ENCODE results near the gene AACS.

The AACS gene

DNA sequence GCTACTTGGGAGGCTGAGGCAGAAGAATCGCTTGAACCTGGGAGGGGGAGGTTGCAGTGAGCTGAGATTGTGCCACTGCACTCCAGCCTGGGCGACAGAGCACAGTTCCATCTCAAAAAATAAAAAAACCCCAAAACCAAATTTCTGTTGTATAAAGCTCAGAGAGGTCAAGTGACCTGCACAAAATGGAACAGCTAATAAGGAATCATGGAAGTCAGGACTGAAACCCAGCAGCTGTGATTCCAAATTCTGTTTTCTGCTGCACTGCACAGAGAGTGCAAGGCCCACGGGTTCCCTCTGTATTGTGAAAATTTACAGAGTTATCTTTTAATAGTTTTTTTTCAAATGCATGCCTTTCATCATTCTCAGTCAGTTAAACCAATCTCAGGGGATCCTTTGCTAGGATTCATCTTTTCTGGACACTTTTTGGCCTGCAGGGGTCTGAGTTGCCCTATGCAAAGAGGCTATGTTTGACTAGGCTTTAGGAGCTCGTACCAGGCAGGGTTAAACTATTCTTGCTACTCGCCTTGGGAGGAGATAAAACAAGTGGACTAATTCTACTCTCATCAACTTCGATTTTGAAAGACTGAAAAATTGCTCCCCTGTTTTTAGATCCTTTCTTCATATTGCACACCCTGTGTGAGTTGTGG lies 26.1 kb upstream of the AACS start:
- DNase-seq (ENCODE audit: low spot score): no peak

DNA sequence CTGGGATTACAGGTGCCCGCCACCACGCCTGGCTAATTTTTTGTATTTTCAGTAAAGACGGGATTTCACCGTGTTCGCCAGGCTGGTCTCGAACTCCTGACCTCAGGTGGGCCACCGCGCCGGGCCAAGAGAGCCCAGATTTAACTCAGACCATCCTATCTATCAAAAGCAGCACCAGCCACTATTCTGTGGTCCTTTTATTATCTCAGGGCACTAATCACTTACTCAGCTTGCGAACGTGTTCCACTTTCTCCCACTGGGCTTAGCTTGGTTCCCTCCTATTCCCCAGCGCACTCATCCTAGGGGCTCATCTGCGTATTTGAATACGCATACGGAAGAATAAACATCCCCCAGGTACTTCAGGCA lies 16.2 kb upstream of the AACS start:
- no peak for DNase-seq (ENCODE audit: low spot score)
- TF ChIP-seq, protein P1, sequence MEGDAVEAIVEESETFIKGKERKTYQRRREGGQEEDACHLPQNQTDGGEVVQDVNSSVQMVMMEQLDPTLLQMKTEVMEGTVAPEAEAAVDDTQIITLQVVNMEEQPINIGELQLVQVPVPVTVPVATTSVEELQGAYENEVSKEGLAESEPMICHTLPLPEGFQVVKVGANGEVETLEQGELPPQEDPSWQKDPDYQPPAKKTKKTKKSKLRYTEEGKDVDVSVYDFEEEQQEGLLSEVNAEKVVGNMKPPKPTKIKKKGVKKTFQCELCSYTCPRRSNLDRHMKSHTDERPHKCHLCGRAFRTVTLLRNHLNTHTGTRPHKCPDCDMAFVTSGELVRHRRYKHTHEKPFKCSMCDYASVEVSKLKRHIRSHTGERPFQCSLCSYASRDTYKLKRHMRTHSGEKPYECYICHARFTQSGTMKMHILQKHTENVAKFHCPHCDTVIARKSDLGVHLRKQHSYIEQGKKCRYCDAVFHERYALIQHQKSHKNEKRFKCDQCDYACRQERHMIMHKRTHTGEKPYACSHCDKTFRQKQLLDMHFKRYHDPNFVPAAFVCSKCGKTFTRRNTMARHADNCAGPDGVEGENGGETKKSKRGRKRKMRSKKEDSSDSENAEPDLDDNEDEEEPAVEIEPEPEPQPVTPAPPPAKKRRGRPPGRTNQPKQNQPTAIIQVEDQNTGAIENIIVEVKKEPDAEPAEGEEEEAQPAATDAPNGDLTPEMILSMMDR (IDR thresholded peaks at IDR 0.05; ENCODE audit: extremely low read depth, missing control alignments): no peak

More for the DNA sequence above, 26.1 kb upstream of the AACS start:
- TF ChIP-seq, protein P1 (IDR thresholded peaks at IDR 0.05; ENCODE audit: extremely low read depth, missing control alignments): no peak

DNA sequence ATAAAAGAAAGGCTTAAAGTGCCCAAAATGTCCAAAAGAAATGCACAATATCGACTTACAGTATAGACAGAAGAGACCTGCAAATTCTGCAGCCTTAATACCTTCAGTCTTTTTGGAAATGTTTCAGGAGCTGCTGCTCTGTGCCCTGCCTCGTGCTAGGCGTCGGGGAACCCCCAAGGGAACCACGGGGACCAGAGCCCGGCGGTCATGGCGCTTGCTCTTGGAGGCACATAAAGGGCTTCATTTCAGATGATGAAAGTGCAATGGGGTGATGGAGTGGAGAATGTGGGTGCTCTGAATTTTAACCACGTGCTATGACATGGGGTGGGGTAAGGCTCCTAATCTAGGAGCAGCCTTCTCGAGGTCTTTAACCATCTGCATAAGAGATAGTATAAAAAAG lies 14.8 kb upstream of the AACS start:
- TF ChIP-seq, protein P1 (IDR thresholded peaks at IDR 0.05; ENCODE audit: extremely low read depth, missing control alignments): no peak

DNA sequence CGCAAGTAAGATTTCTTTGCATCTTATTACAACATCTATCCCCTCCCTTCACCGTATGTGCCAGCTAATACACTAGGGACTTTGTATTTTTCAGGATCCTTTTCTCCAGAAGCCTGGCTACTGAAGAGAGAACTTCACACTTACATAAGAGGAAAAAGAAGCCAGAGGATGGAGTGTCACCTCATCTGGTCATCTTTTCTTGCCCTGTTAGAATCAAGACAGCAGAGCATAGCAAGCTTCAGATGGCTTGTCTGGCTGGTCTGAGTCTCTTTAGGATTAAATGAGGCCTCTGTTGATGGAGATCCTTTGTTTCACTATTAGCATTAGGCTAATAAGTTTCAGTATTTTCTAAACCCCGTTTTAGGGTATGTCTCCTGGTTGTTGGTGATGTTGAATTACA lies 14.4 kb upstream of the AACS start:
- TF ChIP-seq, protein P1 (IDR thresholded peaks at IDR 0.05; ENCODE audit: extremely low read depth, missing control alignments): no peak
- no peak for DNase-seq (ENCODE audit: low spot score)

More for the DNA sequence above, 14.8 kb upstream of the AACS start:
- no peak for DNase-seq (ENCODE audit: low spot score)

DNA sequence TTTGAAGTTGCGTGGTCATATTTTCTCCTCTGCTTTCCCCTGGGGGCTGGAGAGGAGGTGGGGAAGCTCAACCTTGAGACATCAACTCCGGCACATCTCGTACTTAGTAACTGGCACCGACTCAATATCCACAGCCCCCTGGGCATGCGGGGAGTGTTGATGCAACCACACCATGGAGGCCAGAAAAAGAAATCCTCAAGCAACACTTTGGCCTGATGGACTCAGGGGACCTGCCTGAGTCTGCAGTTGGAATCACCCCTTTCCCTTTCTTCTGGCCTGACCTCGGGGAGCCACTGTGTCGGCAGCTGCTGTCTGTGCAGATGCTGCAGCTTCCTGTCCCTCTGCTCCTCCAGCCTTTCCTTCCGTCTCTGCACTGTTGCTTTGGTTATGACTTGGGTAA lies 11.4 kb upstream of the AACS start:
- TF ChIP-seq, protein P1 (IDR thresholded peaks at IDR 0.05; ENCODE audit: extremely low read depth, missing control alignments): no peak
- no peak for DNase-seq (ENCODE audit: low spot score)

DNA sequence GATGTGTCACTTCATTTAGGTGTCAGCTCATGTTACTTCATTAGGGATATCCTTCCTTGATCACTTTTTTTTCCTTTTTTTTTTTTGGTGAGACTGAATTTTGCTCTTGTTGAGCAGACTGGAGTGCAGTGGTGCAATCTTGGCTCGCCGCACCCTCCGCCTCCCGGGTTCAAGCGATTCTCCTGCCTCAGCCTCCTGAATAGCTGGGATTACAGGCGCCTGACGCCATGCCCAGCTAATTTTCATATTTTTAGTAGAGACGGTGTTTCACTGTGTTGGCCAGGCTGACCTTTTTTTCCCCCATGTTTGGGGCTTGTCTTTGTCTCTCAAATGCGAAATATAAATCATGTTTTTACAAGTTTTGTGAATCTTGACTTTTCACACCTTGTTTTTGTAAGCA lies 9.6 kb upstream of the AACS start:
- DNase-seq (ENCODE audit: low spot score): no peak
- TF ChIP-seq, protein P1 (IDR thresholded peaks at IDR 0.05; ENCODE audit: extremely low read depth, missing control alignments): no peak

DNA sequence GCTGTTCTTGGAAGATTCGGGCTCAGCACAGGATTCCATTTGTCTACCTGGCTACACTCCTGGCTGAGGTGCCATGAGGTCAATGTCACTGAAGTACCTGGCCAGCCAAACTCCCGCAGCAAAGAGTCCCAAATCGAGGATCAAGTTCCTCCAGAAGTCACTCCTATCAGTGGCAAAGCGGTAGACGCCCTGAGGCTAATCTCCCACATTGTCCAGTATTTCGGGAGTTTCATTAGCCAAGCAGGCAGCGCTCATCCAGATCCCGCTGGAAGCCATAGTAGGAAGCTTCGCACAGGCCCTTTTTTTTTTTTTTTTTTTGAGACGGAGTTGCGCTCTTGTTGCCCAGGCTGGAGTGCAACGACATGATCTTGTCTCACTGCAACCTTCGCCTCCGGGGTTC lies 8.9 kb upstream of the AACS start:
- TF ChIP-seq, protein P1 (IDR thresholded peaks at IDR 0.05; ENCODE audit: extremely low read depth, missing control alignments): no peak
- DNase-seq (ENCODE audit: low spot score): no peak

Measured in GM20000 (cell line).